Measurements from ENCODE around the gene SENP5.
A peak's percentile ranks its signal among the peaks of the same experiment; 100 is the strongest.

The SENP5 gene

GRCh38 chr3:196886144-196886543, 18.4 kb downstream of the SENP5 start:
- DNase-seq = peak; percentile 67

GRCh38 chr3:196889844-196890708, 22.4 kb downstream of the SENP5 start:
- no peak for DNase-seq

GRCh38 chr3:196894557-196895295, 27.0 kb downstream of the SENP5 start:
- no peak for DNase-seq

GRCh38 chr3:196896229-196896628, 28.5 kb downstream of the SENP5 start:
- no peak for DNase-seq

- no peak for DNase-seq
Observed at GRCh38 chr3:196901768-196902167, 34.0 kb downstream of the SENP5 start.

DNA sequence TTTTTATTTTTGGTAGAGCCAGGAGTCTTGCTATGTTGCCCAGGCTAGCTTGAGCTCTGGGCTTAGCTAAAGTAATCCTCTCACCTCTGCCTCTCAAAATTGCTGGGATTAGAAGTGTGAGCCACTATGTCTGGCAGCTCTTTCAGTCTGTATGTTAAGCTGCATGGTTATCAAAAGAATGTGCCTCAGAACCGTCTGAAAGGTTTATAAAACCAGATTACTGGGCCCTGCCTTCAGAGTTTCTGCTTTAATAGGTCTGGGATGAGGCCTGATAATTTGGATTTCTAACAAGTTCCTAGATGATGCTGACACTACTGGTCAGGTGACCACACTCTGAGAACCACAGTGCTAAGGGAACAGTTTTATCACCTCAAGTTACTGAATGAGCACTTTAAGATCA, 34.6 kb downstream of the SENP5 start:
- no peak for DNase-seq

DNA sequence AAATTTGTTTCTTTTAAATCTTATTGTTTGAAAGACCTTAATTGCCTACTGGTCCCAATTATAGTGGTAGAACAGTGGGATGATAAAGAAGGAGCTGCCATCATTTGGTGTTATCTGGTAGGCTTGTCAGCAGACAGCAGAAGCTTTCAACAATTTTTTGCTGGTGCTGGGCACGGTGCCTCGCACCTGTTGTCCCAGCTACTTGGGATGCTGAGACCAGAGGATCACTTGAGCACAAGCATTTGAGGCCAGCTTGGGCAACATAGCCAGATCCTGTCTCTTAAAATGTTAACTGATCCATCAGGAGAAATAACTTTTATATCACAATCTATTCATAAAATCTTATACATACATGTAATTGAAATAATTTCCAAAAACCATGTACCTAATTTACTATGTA, 36.0 kb downstream of the SENP5 start:
- DNase-seq = no peak

DNA sequence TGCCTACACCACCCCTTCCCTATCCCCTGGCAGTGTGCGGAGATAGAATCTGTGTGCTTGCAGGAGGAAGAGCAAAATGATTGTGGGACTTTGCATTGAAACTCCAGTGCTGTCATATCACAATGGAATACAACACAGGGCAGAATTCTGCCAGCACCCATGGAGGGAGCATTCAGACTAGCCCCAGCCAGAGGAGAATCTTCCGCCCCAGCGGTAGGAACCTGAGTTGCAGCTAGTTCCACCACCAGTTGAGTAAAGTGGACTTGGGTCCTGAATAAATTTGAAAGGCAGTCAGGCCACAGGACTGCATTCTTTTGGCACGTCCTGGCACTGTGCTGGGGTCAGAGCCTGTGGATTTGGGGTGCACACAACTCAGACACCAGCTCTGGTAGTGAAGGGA, 47.1 kb downstream of the SENP5 start:
- no peak for DNase-seq

DNA sequence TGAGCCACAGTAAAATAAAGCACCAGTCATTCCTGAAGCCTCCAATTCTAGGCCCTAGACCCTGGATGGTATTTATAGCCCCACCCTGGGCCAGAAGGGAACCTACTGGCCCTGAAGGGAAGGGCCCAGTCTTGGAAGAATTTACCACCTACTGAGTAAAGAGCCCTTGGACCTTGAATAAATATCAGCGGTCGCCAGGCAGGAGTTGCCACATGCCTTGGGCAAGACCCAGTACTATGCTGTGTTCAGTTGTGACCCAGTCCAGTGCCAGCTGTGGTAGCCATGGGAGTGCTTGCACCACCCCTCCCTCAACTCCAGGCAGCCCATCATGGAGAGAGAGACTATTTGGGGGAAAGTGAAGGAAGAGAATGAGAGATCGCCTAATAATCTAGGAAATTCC, 47.7 kb downstream of the SENP5 start:
- DNase-seq = no peak

DNA sequence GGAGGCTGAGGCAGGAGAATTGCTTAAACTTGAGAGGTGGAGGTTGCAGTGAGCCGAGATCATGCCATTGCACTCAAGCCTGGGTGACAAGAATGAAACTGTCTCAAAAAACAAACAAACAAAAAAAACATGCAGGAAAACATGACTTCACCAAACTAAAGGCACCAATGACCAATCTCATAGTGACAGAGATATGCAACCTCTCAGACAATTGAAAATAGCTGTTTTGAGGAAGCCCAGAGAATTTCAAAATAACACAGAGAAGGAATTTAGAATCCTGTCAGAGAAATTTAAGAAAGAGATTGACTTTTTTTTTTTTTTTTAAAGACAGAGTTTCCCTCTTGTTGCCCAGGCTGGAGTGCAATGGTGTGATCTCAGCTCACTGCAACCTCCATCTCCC, 48.5 kb downstream of the SENP5 start:
- peak; percentile 77 for DNase-seq

- DNase-seq = no peak
Observed at GRCh38 chr3:196916995-196917394, 49.3 kb downstream of the SENP5 start.

DNA sequence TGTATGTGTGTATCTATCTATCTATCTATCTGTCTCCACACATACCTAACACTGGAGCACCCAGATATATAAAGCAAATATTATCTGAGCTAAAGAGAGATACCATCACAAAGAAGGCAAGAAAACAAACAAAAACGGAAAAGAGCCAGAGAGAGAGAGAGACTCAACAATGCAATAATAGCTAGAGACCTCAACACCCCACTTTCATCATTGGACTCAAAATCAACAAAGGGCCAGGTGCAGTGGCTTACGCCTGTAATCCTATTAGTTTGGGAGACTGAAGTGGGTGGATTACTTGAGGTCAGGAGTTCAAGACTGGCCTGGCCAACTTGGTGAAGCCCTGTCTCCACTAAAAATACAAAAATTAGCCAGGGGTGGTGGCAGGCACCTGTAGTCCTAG, 51.2 kb downstream of the SENP5 start:
- DNase-seq = no peak

DNA sequence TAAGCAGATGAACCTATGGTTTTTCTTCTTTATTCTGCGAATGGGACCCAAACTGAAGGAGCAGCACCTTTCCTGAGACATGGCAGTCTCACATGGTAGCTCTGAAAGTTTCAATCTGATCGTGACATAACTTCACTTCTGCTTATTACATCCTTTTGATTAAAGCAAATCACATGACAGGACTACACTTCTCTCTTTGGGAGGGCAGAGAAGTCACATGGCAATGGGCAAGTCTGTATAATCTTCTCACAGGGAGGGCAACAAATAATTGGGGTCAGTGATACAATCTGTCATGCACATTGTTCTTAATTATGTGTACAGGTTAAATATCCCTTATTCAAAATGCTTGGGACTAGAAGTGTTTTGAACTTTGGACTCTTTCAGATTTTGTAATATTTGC, 53.0 kb downstream of the SENP5 start:
- peak; percentile 77 for DNase-seq

- no peak for DNase-seq
Observed at GRCh38 chr3:196927571-196928453, 60.1 kb downstream of the SENP5 start.

- DNase-seq = no peak
Observed at GRCh38 chr3:196931157-196931556, 63.4 kb downstream of the SENP5 start.

DNA sequence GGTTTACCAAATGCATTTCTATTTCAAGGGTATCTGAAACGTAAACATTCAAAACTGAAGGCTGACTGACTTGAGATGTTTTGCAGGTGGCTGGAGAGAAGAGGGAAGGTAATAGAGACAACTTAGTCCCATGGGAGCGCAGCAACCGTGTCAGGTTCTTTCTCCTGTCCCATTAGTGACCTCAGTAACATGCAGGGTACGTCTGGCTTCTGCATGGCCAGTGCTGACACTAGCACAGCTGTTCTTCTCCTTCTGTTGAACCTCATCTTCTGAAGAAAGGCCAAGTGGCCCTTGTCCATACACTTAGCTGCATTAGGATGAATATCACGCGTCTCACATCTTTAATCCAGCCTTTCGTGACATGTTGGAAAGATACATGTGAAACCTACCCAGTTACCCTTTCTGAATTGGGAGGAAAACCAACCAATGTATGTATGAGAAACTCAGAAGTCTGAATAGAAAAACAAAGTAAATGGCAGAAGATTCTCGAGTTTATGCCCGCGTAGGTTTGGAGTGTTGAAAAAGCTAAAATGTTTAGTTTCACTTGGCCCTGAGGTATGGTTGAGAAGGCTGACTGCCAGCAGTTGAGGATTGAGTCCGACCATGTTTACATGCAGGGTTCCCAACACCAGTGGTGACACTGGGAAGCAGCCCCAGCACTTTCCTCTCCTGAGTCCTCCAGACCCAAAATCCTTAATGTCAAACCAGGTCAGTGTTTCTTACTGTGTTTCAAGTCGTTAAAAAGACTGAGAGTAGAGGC, 64.3 kb downstream of the SENP5 start:
- no peak for DNase-seq

- DNase-seq = peak; percentile 35
Observed at GRCh38 chr3:196932600-196932999, 64.9 kb downstream of the SENP5 start.

GRCh38 chr3:196936288-196936687, 68.6 kb downstream of the SENP5 start:
- DNase-seq = no peak

GRCh38 chr3:196938124-196938523, 70.4 kb downstream of the SENP5 start:
- no peak for DNase-seq

GRCh38 chr3:196938576-196938975, 70.9 kb downstream of the SENP5 start:
- DNase-seq = no peak

DNA sequence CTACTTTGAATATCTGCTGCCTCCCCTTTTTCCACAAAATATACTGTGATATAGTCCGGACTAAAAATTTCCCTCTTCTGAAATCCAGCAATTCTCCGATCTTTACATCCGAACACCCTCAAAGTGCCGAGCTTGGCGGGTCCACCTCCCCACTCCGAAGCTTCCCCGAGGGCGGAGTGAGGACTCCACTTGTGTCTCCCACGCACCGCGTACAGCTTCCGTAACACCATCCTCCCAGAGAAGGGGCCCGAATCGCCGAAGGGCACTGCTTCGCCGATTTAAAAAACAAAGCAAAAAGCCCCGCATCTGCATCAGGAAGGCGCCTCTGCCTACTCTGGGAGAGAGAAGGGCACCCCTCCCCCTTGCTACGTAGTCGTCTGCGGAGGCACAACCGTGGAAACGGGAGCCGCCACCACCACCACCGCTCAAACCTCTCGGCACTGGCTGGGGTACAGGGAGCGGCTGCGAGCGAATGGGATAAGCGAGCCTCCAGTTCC, 74.1 kb downstream of the SENP5 start:
- DNase-seq = peak; percentile 74

- peak; percentile 100 for DNase-seq
Observed at GRCh38 chr3:196942226-196942914, 74.7 kb downstream of the SENP5 start, which contains the start of gene NCBP2. Gene NCBP2 (minus strand): TSS chr3:196942528. CDS start chr3:196942503, 25 bp downstream.

Measured in inflammatory macrophage treated with lipopolysaccharide for 4 hours (primary cell).